Osteocyte (in vitro differentiated cells): ENCODE data around the gene OR8U1. TPM values are rescaled to one million over a fixed set of nuclear protein-coding genes. Genes with fewer than 3 reads are reported as not detected.

Experiments used
- DNase-seq: peaks from one replicate; pipeline ENCODE4 v3.0.0; 2021; ENCODE audit warnings: mixed read lengths; ENCODE audit not compliant: unreplicated experiment; ENCODE audit errors: extremely low spot score
- H3K27ac Mint-ChIP-seq: one replicate; pipeline ENCODE4 v1.8.0; 2021; ENCODE audit warnings: mild to moderate bottlenecking, mixed read lengths; ENCODE audit not compliant: unreplicated experiment
- H3K27me3 Mint-ChIP-seq: one replicate; pipeline ENCODE4 v1.8.0; 2021; ENCODE audit warnings: mixed read lengths; ENCODE audit not compliant: unreplicated experiment
- H3K36me3 Mint-ChIP-seq: one replicate; pipeline ENCODE4 v1.8.0; 2021; ENCODE audit warnings: mixed read lengths; ENCODE audit not compliant: unreplicated experiment
- H3K4me1 Mint-ChIP-seq: one replicate; pipeline ENCODE4 v1.8.0; 2021; ENCODE audit warnings: mixed read lengths; ENCODE audit not compliant: unreplicated experiment
- H3K4me3 Mint-ChIP-seq: one replicate; pipeline ENCODE4 v1.8.0; 2021; ENCODE audit warnings: mild to moderate bottlenecking, moderate library complexity, mixed read lengths; ENCODE audit not compliant: unreplicated experiment
- H3K9me3 Mint-ChIP-seq: one replicate; pipeline ENCODE4 v1.8.0; 2021; ENCODE audit warnings: mixed read lengths; ENCODE audit not compliant: unreplicated experiment
- long read RNA-seq: library from polyadenylated mRNA; unstranded; transcript quantifications from one replicate; pipeline ENCODE4 v2.0.0, GENCODE V29; 2021
- total RNA-seq: library from RNA; stranded (reverse); gene quantifications from 2 replicates; pipeline ENCODE4 v1.2.1, GENCODE V29; 2021
- TF ChIP-seq, protein P1 (sequence below): fragments of 200-600 bp; sonication (generic); IDR thresholded peaks from 2 replicates; pipeline ENCODE4 v1.5.0; 2021; ENCODE audit warnings: antibody characterized with exemption, mild to moderate bottlenecking, moderate library complexity

OR8U1 gene
- total RNA-seq = not detected in 2 replicates
- long read RNA-seq = 0 reads

DNA sequence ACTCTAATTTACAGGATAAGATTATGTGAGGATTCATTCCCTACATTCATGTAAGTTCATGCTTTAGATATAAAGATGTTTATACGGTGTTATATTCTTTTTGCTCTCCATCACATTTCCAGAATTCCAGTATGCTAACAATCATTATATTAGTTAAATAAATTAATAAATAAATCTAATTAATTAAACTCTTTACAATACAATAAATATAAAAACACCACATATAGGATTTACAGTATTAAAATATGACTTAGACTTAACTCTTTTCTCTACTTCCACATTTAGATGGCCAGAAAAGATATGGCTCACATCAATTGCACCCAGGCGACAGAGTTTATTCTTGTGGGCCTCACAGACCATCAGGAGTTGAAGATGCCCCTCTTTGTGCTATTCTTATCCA, at the start of gene OR8U1:
Gene OR8U1, plus strand, starts transcription at position 301 of the 400 bp plus-strand sequence. Its CDS starts 0 bp downstream, at position 301.
- no peaks in the 10 kb centered on the region for H3K27me3 Mint-ChIP-seq
- H3K9me3 Mint-ChIP-seq = no peaks in the 10 kb centered on the region
- no peaks in the 10 kb centered on the region for H3K4me1 Mint-ChIP-seq
- TF ChIP-seq, protein P1, sequence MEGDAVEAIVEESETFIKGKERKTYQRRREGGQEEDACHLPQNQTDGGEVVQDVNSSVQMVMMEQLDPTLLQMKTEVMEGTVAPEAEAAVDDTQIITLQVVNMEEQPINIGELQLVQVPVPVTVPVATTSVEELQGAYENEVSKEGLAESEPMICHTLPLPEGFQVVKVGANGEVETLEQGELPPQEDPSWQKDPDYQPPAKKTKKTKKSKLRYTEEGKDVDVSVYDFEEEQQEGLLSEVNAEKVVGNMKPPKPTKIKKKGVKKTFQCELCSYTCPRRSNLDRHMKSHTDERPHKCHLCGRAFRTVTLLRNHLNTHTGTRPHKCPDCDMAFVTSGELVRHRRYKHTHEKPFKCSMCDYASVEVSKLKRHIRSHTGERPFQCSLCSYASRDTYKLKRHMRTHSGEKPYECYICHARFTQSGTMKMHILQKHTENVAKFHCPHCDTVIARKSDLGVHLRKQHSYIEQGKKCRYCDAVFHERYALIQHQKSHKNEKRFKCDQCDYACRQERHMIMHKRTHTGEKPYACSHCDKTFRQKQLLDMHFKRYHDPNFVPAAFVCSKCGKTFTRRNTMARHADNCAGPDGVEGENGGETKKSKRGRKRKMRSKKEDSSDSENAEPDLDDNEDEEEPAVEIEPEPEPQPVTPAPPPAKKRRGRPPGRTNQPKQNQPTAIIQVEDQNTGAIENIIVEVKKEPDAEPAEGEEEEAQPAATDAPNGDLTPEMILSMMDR = no peak
- no peak within 1 kb of the TSS for H3K27ac Mint-ChIP-seq
- no peak within 1 kb of the TSS for H3K4me3 Mint-ChIP-seq
- no peaks in the 10 kb centered on the region for H3K36me3 Mint-ChIP-seq
- no peak for DNase-seq

DNA sequence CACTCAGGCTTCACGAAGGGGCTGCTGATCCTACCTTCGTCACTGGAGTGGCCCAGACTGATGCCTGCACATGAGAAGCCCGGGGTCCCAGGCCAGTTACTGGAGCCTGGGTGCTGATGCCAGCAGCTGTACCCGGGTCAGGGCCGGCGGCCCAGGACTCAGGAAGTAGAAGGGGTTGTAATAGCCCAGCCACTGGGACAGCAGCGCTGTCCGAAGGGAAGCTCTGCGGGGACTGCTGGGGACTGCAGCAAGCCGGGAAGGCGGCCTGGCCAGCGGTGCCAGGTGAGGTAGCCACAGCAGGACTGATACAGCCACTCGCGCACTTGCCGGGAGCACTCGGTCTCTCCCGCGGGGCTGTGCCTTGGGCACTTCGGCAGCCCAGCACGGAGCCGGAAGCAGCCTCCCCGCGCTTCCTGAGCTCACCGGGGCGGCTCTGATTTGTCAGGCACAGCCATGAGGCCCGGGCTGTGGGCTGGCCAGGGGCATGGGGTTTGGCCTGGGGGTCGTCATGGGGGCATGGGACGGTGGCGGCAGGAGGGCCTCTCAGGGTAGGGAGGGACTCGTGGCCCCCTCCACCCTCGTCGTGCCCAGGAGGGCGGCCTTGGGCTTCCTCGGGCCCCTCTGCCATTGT, 43.4 kb upstream of the OR8U1 start:
- Mint-ChIP-seq H3K36me3 (no peaks in the 10 kb centered on the region), H3K27ac (no peak overlapping the region), H3K9me3 (peaks cover 14% of the 10 kb centered on the region), H3K4me3 (no peak overlapping the region), H3K27me3 (no peaks in the 10 kb centered on the region), H3K4me1 (no peaks in the 10 kb centered on the region)
- DNase-seq = no peak
- TF ChIP-seq, protein P1 = no peak

DNA sequence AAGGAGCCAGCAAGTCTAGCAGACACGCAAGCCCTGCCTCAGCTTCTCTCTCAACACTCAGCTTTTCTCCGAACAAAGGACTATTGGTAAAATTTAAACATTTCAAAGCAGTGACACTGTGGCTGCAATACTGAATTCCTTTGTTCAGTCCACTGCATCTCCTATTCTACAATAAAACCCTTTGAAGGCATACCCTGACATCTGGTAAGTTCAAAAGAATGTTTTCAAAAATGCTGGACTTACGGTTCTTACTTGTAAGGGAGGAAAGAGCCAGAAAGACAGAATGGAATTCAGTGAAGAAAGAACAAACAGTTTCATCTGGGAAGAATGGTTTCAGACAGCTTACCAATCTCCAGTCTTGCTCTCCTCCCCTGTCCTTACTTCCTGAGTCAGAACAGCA, 42.3 kb upstream of the OR8U1 start:
- TF ChIP-seq, protein P1 = no peak
- no peak overlapping the region for H3K27ac Mint-ChIP-seq
- peaks cover 9% of the 10 kb centered on the region for H3K9me3 Mint-ChIP-seq
- H3K4me1 Mint-ChIP-seq = no peaks in the 10 kb centered on the region
- H3K36me3 Mint-ChIP-seq = no peaks in the 10 kb centered on the region
- no peaks in the 10 kb centered on the region for H3K27me3 Mint-ChIP-seq
- no peak overlapping the region for H3K4me3 Mint-ChIP-seq
- no peak for DNase-seq

DNA sequence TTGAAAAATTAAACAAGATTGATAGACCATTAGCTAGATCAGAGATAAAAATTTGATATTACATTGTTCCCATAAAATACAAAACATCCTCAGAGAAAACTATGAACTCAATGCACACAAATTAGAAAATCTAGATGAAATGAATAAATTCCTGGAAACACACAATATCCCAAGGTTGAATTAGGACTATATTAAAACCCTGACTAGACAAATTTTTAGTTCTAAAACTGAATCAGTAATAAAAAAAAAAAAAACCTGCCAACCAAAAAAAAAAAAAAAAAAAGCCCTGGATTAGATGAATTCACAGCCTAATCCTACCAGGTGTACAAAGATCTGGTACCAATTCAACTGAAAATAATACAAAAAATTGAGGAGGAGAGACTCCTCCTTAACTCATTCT, 35.1 kb upstream of the OR8U1 start:
- H3K27ac Mint-ChIP-seq = no peak overlapping the region
- H3K4me1 Mint-ChIP-seq = no peaks in the 10 kb centered on the region
- TF ChIP-seq, protein P1 = no peak
- H3K27me3 Mint-ChIP-seq = no peaks in the 10 kb centered on the region
- H3K9me3 Mint-ChIP-seq = peaks cover 55% of the 10 kb centered on the region
- DNase-seq = no peak
- no peaks in the 10 kb centered on the region for H3K36me3 Mint-ChIP-seq
- no peak overlapping the region for H3K4me3 Mint-ChIP-seq

DNA sequence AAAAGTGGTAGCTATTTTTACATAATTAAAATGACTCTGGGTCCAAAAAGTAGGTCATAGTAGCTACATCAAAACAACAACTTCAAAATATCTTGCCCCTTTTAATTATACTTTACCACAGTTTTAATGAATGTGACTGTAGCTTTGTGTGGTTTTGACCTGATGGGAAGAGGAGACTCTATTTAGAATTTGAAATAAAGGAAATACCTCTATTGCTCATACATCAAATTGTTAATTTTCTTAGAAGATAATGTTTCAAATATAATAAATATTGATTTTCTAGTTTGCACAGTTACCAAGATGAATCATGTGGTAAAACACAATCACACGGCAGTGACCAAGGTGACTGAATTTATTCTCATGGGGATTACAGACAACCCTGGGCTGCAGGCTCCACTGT, 29.7 kb upstream of the OR8U1 start, which contains the start of gene OR8K1:
Gene OR8K1, plus strand, starts transcription at position 301 of the 400 bp plus-strand sequence. Its CDS starts 0 bp downstream, at position 301.
- Mint-ChIP-seq H3K9me3 (peaks cover 29% of the 10 kb centered on the region), H3K4me3 (no peak within 1 kb of the TSS), H3K27me3 (no peaks in the 10 kb centered on the region), H3K27ac (no peak within 1 kb of the TSS), H3K36me3 (no peaks in the 10 kb centered on the region), H3K4me1 (no peaks in the 10 kb centered on the region)
- TF ChIP-seq, protein P1 = no peak
- no peak for DNase-seq
